ENCODE results near the gene CHST15. TPM values are rescaled to one million over a fixed set of nuclear protein-coding genes. Genes with fewer than 3 reads are reported as not detected.

CHST15 gene
- total and polyA plus RNA-seq, 2 of the 4 experiments (the other 2 are of a cell fraction): 0.14 to 0.18 TPM

GRCh38 chr10:124083047-124083739 is 10.2 kb downstream of the CHST15 start:
- no TSS peak for BruUV-seq (replicated peaks)
- H3K4ac ChIP-seq (ENCODE audit: low read depth, low read length): no peak overlapping the region
- H2AK9ac ChIP-seq (replicated peaks; ENCODE audit: low read depth, low read length, poor library complexity): no peak overlapping the region
- H4K5ac ChIP-seq (ENCODE audit: low read depth, low read length): no peak overlapping the region
- dilution Hi-C loops (cut with HindIII; ENCODE audit: low sequenced_read_pairs, unreplicated experiment): no loop called here
- no peak for DNase-seq
- H3K9me3 ChIP-seq (ENCODE audit: control insufficient read depth, insufficient read depth, low read length): no peaks in the 10 kb centered on the region; the same call in none of the 2 replicates
- POLR2A ChIA-PET (ENCODE audit: unreplicated experiment): no interaction called here
- no peaks in the 10 kb centered on the region for H3K4me1 ChIP-seq (ENCODE audit: control insufficient read depth, insufficient read depth, low read length)
- H2BK120ac ChIP-seq (ENCODE audit: low read depth, low read length): no peak overlapping the region
- no peak overlapping the region for H3K9ac ChIP-seq (ENCODE audit: low read depth, low read length)
- no peaks in the 10 kb centered on the region for H4K20me1 ChIP-seq (ENCODE audit: insufficient read depth, low read length)
- no peak overlapping the region for H3K23ac ChIP-seq (ENCODE audit: low read depth, low read length)
- no peak overlapping the region for H4K91ac ChIP-seq (ENCODE audit: insufficient read depth, low read depth, low read length)
- H3K18ac ChIP-seq (ENCODE audit: low read depth, low read length): no peak overlapping the region
- no peaks in the 10 kb centered on the region for H3K36me3 ChIP-seq (ENCODE audit: control insufficient read depth, insufficient read depth, low read length)
- no peaks in the 10 kb centered on the region for H3K79me1 ChIP-seq (ENCODE audit: low read depth in 1 of 2, low read length in 2 of 2)
- H2BK5ac ChIP-seq (ENCODE audit: low read depth, low read length, poor library complexity, severe bottlenecking): no peak overlapping the region
- H2AFZ ChIP-seq (replicated peaks; ENCODE audit: low read length, poor library complexity): no peak overlapping the region
- no peak for TF ChIP-seq RCOR1 (IDR thresholded peaks at IDR 0.05; ENCODE audit: insufficient replicate concordance, low read length)
- no peak for TF ChIP-seq NFE2L2 (IDR thresholded peaks at IDR 0.05; ENCODE audit: low read depth, low read length)
- no peak for TF ChIP-seq MAZ (IDR thresholded peaks at IDR 0.05; ENCODE audit: borderline replicate concordance, low read depth, low read length)
- no peak for TF ChIP-seq ELK1 (IDR thresholded peaks at IDR 0.05; ENCODE audit: borderline replicate concordance, low read depth, low read length)
- TF ChIP-seq CEBPB (IDR thresholded peaks at IDR 0.05; ENCODE audit: low read depth, low read length): no peak
- no peak for TF ChIP-seq BHLHE40 (IDR thresholded peaks at IDR 0.05; ENCODE audit: low read depth, low read length)
- no peak for TF ChIP-seq CTCF (conservative IDR thresholded peaks at IDR 0.05; ENCODE audit: low read depth, low read length)
- CTCF ChIA-PET: no interaction called here
- H3K56ac ChIP-seq (ENCODE audit: extremely low read depth, insufficient read depth, low read length): no peak overlapping the region
- H4K8ac ChIP-seq (ENCODE audit: low read depth in 2 of 2, low read length in 2 of 2): no peak overlapping the region
- H3K9me1 ChIP-seq (ENCODE audit: insufficient read depth, low read length): no peaks in the 10 kb centered on the region
- H2BK15ac ChIP-seq (ENCODE audit: low read depth, low read length): no peak overlapping the region
- ATAC-seq (ENCODE audit: low read depth): no peak
- no peak overlapping the region for H3K14ac ChIP-seq (replicated peaks; ENCODE audit: low read depth, low read length)
- no peak overlapping the region for H2AK5ac ChIP-seq (ENCODE audit: low read depth, low read length)
- H3K4me2 ChIP-seq (ENCODE audit: low read depth, low read length): no peak overlapping the region
- in situ Hi-C loops (cut with MboI; ENCODE audit: low sequenced_read_pairs): no loop called here
- no peak overlapping the region for H2BK20ac ChIP-seq (ENCODE audit: low read depth, low read length)
- WGBS, 2 experiments (ENCODE audit: extremely low coverage in 2 of 2, insufficient read length in 1 of 2): 82% methylated on average over 6 of the region's 10 CpGs; no CpG with 5 or more reads in 1 of the 2 experiments
- H3K27me3 ChIP-seq (ENCODE audit: control insufficient read depth, insufficient read depth, low read length): no peaks in the 10 kb centered on the region
- no peak overlapping the region for H3K4me3 ChIP-seq (ENCODE audit: insufficient read depth, low read depth, low read length)
- intact Hi-C loops (cut with micrococcal nuclease): no loop called here
- H3K27ac ChIP-seq (ENCODE audit: insufficient read depth, low read length): no peak overlapping the region

All from IMR-90 (cell line).